ENCODE results near the gene KIF5A. TPM values are rescaled to one million over a fixed set of nuclear protein-coding genes. Genes with fewer than 3 reads are reported as not detected.

Gene KIF5A
- polyA plus RNA-seq, 3 donors: 0.01 TPM; not detected in 2

DNA sequence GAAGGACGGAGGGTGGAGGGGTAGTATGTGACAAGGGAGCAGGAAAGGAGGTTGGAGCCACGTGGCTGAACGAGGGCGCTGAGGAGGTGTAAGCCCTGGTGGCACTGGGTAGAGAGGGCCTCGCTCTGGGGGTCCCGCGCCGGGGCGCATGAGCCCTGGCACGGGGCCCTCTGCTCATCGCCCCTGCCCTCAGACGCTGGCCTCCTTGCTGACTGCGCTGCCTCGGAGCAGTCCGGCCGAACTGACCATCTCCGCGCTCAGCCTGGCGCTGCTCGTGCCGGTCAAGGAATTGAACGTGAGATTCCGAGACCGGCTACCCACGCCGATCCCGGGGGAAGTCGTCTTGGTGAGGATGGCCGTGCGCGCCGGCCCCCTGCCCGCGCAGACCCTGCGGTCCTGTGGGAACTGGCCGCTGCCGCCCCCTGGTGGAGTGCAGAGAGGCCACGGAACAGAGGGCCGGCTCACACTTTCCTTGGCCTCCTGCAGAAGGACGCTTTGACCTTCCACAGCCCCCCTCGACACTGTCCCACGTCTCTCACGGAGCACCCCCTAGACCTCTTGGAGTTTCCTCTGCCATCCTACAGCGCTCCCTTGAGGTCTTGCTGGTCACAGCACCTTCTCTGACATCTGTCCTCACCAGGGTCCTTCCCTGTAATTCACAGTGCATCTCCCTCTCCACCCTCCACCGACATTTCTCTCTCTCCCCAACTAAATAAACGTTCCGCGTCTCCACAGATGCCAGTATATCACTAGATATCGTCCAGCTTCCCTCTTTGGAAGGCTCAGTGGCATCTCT lies 71.9 kb downstream of the KIF5A start:
- Mint-ChIP-seq H3K4me1 (peaks cover 25% of the 10 kb centered on the region), H3K36me3 (peaks cover 13 to 14% of the 10 kb centered on the region in 2 donors), H3K9me3 (peaks cover 0 to 30% (median 6%) of the 10 kb centered on the region in 7 donors), H3K4me3 (peak overlapping the region; percentile 73 to 93), H3K27me3 (ENCODE audit: low read depth in 3 of 3) (peaks cover 95 to 99% (median 97%) of the 10 kb centered on the region in 3 donors), H3K27ac (peak overlapping the region in 1 of 7 donors; percentile 82)
- peak overlapping the region; percentile 73 for H3K4me2 ChIP-seq (replicated peaks; ENCODE audit: extremely low read depth, low read length, poor library complexity, severe bottlenecking)
- peak overlapping the region; percentile 71 for H2AFZ ChIP-seq (ENCODE audit: insufficient read depth, low read depth, low read length, poor library complexity, severe bottlenecking)
- WGBS (ENCODE audit: insufficient coverage): 2% methylated on average over 49 of the region's 49 CpGs
- peaks cover 5 to 31% of the 10 kb centered on the region in 2 donors for H3K9me3 ChIP-seq (replicated peaks in 1 of 2; ENCODE audit: control insufficient read depth in 1 of 2, insufficient read depth in 1 of 2, low read length in 2 of 2)
- peak overlapping the region; percentile 21 for H3K9ac ChIP-seq (ENCODE audit: insufficient read depth, low read length, poor library complexity, severe bottlenecking)
- TF ChIP-seq, protein P1, sequence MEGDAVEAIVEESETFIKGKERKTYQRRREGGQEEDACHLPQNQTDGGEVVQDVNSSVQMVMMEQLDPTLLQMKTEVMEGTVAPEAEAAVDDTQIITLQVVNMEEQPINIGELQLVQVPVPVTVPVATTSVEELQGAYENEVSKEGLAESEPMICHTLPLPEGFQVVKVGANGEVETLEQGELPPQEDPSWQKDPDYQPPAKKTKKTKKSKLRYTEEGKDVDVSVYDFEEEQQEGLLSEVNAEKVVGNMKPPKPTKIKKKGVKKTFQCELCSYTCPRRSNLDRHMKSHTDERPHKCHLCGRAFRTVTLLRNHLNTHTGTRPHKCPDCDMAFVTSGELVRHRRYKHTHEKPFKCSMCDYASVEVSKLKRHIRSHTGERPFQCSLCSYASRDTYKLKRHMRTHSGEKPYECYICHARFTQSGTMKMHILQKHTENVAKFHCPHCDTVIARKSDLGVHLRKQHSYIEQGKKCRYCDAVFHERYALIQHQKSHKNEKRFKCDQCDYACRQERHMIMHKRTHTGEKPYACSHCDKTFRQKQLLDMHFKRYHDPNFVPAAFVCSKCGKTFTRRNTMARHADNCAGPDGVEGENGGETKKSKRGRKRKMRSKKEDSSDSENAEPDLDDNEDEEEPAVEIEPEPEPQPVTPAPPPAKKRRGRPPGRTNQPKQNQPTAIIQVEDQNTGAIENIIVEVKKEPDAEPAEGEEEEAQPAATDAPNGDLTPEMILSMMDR (IDR thresholded peaks at IDR 0.05): peak; percentile 97
- H4K20me1 ChIP-seq (ENCODE audit: insufficient read depth, low read length): no peaks in the 10 kb centered on the region
- H3K79me2 ChIP-seq (ENCODE audit: insufficient read depth, low read length): no peaks in the 10 kb centered on the region
- no peak overlapping the region for H3K27ac ChIP-seq (ENCODE audit: low read depth in 1 of 2, low read length in 2 of 2)
- no peaks in the 10 kb centered on the region for H3K36me3 ChIP-seq (replicated peaks in 1 of 2; ENCODE audit: control insufficient read depth in 1 of 2, insufficient read depth in 2 of 2, low read length in 2 of 2)
- DNase-seq: peak; percentile 24 to 50 (median 36)
- H3K4me1 ChIP-seq (ENCODE audit: control insufficient read depth in 1 of 2, insufficient read depth in 2 of 2, low read length in 2 of 2): peaks cover 18 to 23% of the 10 kb centered on the region in 2 donors
- intact Hi-C loops (cut with micrococcal nuclease): loop anchor here (1.0 to 10.0 kb wide), 3 partner anchors 37 to 147 kb away; partner anchors contain the start of gene ARHGAP9 (in 1 of the 2)
- peaks cover 54 to 97% of the 10 kb centered on the region in 2 donors for H3K27me3 ChIP-seq (ENCODE audit: control insufficient read depth in 2 of 2, insufficient read depth in 2 of 2, low read length in 2 of 2)
- H3K4me3 ChIP-seq (replicated peaks in 1 of 3; ENCODE audit: low read depth in 2 of 3, low read length in 3 of 3): peak overlapping the region in 2 of 3 experiments; percentile 23 to 74

DNA sequence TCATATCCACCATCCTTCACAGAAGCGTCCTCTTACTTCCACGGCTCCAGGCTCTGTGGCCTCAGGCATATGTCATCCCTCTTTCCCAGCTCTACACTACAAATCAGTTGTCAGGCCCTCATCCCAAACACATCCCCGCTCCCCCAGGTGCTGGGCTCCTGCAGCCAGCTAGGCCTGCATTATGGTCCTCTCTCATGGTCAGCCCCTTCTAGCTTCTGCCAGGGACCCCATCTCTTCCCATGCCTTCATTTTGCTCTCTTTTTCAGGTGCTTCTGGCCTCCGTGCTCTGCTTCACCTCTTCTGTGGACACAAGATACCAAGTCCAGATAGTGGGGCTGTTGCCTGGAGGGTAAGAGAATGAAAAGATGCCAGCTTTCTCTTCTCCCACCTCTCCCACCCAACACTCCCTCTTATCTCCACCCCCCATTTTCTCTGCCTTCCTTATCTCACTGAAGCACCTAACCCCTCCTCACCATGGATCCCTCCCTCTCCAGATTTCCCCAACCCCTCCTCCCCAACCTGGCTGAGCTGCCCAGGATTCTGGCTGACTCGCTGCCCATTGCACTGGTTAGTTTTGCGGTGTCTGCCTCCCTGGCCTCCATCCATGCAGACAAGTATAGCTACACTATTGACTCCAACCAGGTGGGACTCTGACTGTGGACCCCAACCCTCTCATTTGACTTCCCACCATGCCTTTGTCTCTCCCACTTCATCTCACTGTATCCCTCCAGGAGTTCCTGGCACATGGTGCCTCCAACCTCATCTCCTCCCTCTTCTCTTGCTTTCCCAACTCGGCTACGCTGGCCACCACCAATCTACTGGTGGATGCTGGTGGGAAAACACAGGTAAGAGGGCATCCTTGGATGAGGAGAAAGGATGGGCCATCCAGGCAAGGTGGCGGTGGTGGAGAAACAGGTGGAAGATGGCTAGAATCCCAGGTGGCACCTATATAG lies 72.7 kb downstream of the KIF5A start:
- H3K27me3 Mint-ChIP-seq (ENCODE audit: low read depth in 3 of 3): peaks cover 91 to 99% (median 96%) of the 10 kb centered on the region in 3 donors
- Histone ChIP-seq H3K9me3 (replicated peaks in 1 of 2; ENCODE audit: control insufficient read depth in 1 of 2, insufficient read depth in 1 of 2, low read length in 2 of 2) (peaks cover 5 to 31% of the 10 kb centered on the region in 2 donors), H2AFZ (ENCODE audit: insufficient read depth, low read depth, low read length, poor library complexity, severe bottlenecking) (no peak overlapping the region), H3K4me1 (ENCODE audit: control insufficient read depth in 1 of 2, insufficient read depth in 2 of 2, low read length in 2 of 2) (peaks cover 21 to 27% of the 10 kb centered on the region in 2 donors), H3K36me3 (replicated peaks in 1 of 2; ENCODE audit: control insufficient read depth in 1 of 2, insufficient read depth in 2 of 2, low read length in 2 of 2) (no peaks in the 10 kb centered on the region), H3K9ac (ENCODE audit: insufficient read depth, low read length, poor library complexity, severe bottlenecking) (peak overlapping the region; percentile 21), H3K27ac (ENCODE audit: low read depth in 1 of 2, low read length in 2 of 2) (no peak overlapping the region), H4K20me1 (ENCODE audit: insufficient read depth, low read length) (no peaks in the 10 kb centered on the region), H3K27me3 (ENCODE audit: control insufficient read depth in 2 of 2, insufficient read depth in 2 of 2, low read length in 2 of 2) (peaks cover 61 to 100% of the 10 kb centered on the region in 2 donors), H3K4me3 (replicated peaks in 1 of 3; ENCODE audit: low read depth in 2 of 3, low read length in 3 of 3) (no peak overlapping the region), H3K4me2 (replicated peaks; ENCODE audit: extremely low read depth, low read length, poor library complexity, severe bottlenecking) (no peak overlapping the region), H3K79me2 (ENCODE audit: insufficient read depth, low read length) (no peaks in the 10 kb centered on the region)
- intact Hi-C loops (cut with micrococcal nuclease): loop anchor here in 1 of 2 donors (5.0 to 10.0 kb wide), 2 partner anchors 40 to 148 kb away; partner anchors contain the start of gene ARHGAP9
- H3K36me3 Mint-ChIP-seq: peaks cover 13 to 14% of the 10 kb centered on the region in 2 donors
- peaks cover 0 to 26% (median 6%) of the 10 kb centered on the region in 7 donors for H3K9me3 Mint-ChIP-seq
- H3K4me3 Mint-ChIP-seq: peak overlapping the region in 1 of 2 donors; percentile 93
- peak overlapping the region in 1 of 7 donors; percentile 82 for H3K27ac Mint-ChIP-seq
- H3K4me1 Mint-ChIP-seq: peaks cover 30% of the 10 kb centered on the region
- TF ChIP-seq, protein P1 (IDR thresholded peaks at IDR 0.05): no peak
- WGBS (ENCODE audit: insufficient coverage): 88% methylated on average over 6 of the region's 9 CpGs
- DNase-seq: no peak

All from CD14-positive monocyte (primary cell).